T-helper 17 cell (primary cell): ENCODE measurements around the gene GAS2L1. TPM values are rescaled to one million over a fixed set of nuclear protein-coding genes. Genes with fewer than 3 reads are reported as not detected.
A peak's percentile ranks its signal among the peaks of the same experiment; 100 is the strongest.

ENCODE experiments used
- ATAC-seq: fragments of 150-1000 bp; cut with Tn5 transposase; 2 replicates; pipeline ENCODE4 v1.10.0; 2021; ENCODE audit warnings: mild to moderate bottlenecking, moderate library complexity
- DNase-seq, 3 donors: peaks; one replicate each; pipeline versions ENCODE4 v3.0.0 to v3.0.0-alpha.2; 2020 to 2021
- H3K9me3 ChIP-seq: one replicate; pipeline ENCODE4 v1.7.0; 2013; ENCODE audit warnings: low read length, mild to moderate bottlenecking; ENCODE audit not compliant: control insufficient read depth, poor library complexity, severe bottlenecking
- H3K27ac Mint-ChIP-seq: one replicate; pipeline ENCODE4 v1.8.0; 2022; ENCODE audit warnings: mild to moderate bottlenecking, moderate library complexity, mixed read lengths
- H3K27me3 Mint-ChIP-seq: one replicate; pipeline ENCODE4 v1.8.0; 2022; ENCODE audit warnings: mixed read lengths
- H3K36me3 Mint-ChIP-seq: one replicate; pipeline ENCODE4 v1.8.0; 2022; ENCODE audit warnings: low read depth, mixed read lengths
- H3K4me1 Mint-ChIP-seq: one replicate; pipeline ENCODE4 v1.8.0; 2022; ENCODE audit warnings: mild to moderate bottlenecking, mixed read lengths
- H3K4me3 Mint-ChIP-seq: one replicate; pipeline ENCODE4 v1.8.0; 2022; ENCODE audit warnings: mild to moderate bottlenecking, moderate library complexity, mixed read lengths
- total RNA-seq, 4 donors: library from RNA in 2 of 4; stranded (reverse) in 2 of 4; gene quantifications; one replicate each; pipeline ENCODE4 v1.2.3 and lab custom pipeline; 2022 to 2026

The GAS2L1 gene
- total RNA-seq, 2 donors from 2014 or later = 2.5 to 32.6 TPM

- peaks cover 5% of the 10 kb centered on the region for H3K36me3 Mint-ChIP-seq
- H3K4me1 Mint-ChIP-seq = peaks cover 48% of the 10 kb centered on the region
- H3K27ac Mint-ChIP-seq = peak within 1 kb of the TSS; percentile 100
- peak within 1 kb of the TSS; percentile 99 for H3K4me3 Mint-ChIP-seq
- no peaks in the 10 kb centered on the region for H3K9me3 ChIP-seq
- peak; percentile 91 to 97 (median 92) for DNase-seq
- peak; percentile 93 for ATAC-seq
- H3K27me3 Mint-ChIP-seq = no peaks in the 10 kb centered on the region
Measured at GRCh38 chr22:29267858-29268510, 38.5 kb upstream of the GAS2L1 start, which contains the start of the genes EWSR1 and RHBDD3. Gene EWSR1, plus strand, starts transcription at chr22:29268268. Its CDS starts 69 bp downstream, at chr22:29268337. Gene RHBDD3, minus strand, starts transcription at chr22:29267981. Its CDS starts 2,355 bp downstream, at chr22:29265626.

- Mint-ChIP-seq H3K27me3 (no peaks in the 10 kb centered on the region), H3K36me3 (peaks cover 9% of the 10 kb centered on the region)
Measured at GRCh38 chr22:29268511-29269229, 37.8 kb upstream of the GAS2L1 start.

GRCh38 chr22:29269230-29269604 is 37.2 kb upstream of the GAS2L1 start:
- peak overlapping the region; percentile 100 for H3K27ac Mint-ChIP-seq
- peaks cover 9% of the 10 kb centered on the region for H3K36me3 Mint-ChIP-seq
- no peak for DNase-seq
- H3K4me1 Mint-ChIP-seq = peaks cover 55% of the 10 kb centered on the region
- H3K9me3 ChIP-seq = no peaks in the 10 kb centered on the region
- H3K27me3 Mint-ChIP-seq = no peaks in the 10 kb centered on the region
- ATAC-seq = no peak
- peak overlapping the region; percentile 99 for H3K4me3 Mint-ChIP-seq

More at GRCh38 chr22:29268511-29269229, 37.8 kb upstream of the GAS2L1 start:
- Mint-ChIP-seq H3K4me1 (peaks cover 55% of the 10 kb centered on the region), H3K4me3 (peak overlapping the region; percentile 99), H3K27ac (peak overlapping the region; percentile 100)
- H3K9me3 ChIP-seq = no peaks in the 10 kb centered on the region
- DNase-seq (peak in 2 of 3 donors; percentile 20 to 31), ATAC-seq (peak; percentile 15)

- DNase-seq = no peak
- Mint-ChIP-seq H3K4me1 (peaks cover 57% of the 10 kb centered on the region), H3K36me3 (peaks cover 9% of the 10 kb centered on the region), H3K27ac (peak overlapping the region; percentile 100), H3K27me3 (no peaks in the 10 kb centered on the region), H3K4me3 (peak overlapping the region; percentile 99)
- H3K9me3 ChIP-seq = no peaks in the 10 kb centered on the region
- ATAC-seq = no peak
Measured at GRCh38 chr22:29269731-29270474, 36.5 kb upstream of the GAS2L1 start.

GRCh38 chr22:29270475-29271271 is 35.8 kb upstream of the GAS2L1 start:
- ATAC-seq (no peak), DNase-seq (no peak)
- Mint-ChIP-seq H3K27me3 (no peaks in the 10 kb centered on the region), H3K4me1 (peaks cover 58% of the 10 kb centered on the region), H3K36me3 (peaks cover 9% of the 10 kb centered on the region), H3K27ac (peak overlapping the region; percentile 100), H3K4me3 (peak overlapping the region; percentile 99)
- no peaks in the 10 kb centered on the region for H3K9me3 ChIP-seq

GRCh38 chr22:29272624-29273023 is 33.8 kb upstream of the GAS2L1 start:
- Mint-ChIP-seq H3K27me3 (no peaks in the 10 kb centered on the region), H3K27ac (peak overlapping the region; percentile 74), H3K4me3 (peak overlapping the region; percentile 81), H3K36me3 (peaks cover 14% of the 10 kb centered on the region), H3K4me1 (peaks cover 59% of the 10 kb centered on the region)
- ATAC-seq (no peak), DNase-seq (no peak)
- no peaks in the 10 kb centered on the region for H3K9me3 ChIP-seq

- H3K36me3 Mint-ChIP-seq = peaks cover 16% of the 10 kb centered on the region
- no peak overlapping the region for H3K4me3 Mint-ChIP-seq
- no peak for DNase-seq
- ATAC-seq = no peak
- peak overlapping the region; percentile 89 for H3K27ac Mint-ChIP-seq
- no peaks in the 10 kb centered on the region for H3K9me3 ChIP-seq
- peaks cover 54% of the 10 kb centered on the region for H3K4me1 Mint-ChIP-seq
- H3K27me3 Mint-ChIP-seq = no peaks in the 10 kb centered on the region
Measured at GRCh38 chr22:29275167-29275566, 31.3 kb upstream of the GAS2L1 start.

- no peaks in the 10 kb centered on the region for H3K27me3 Mint-ChIP-seq
- peak overlapping the region; percentile 89 for H3K27ac Mint-ChIP-seq
- no peak for DNase-seq
- H3K9me3 ChIP-seq = no peaks in the 10 kb centered on the region
- ATAC-seq = no peak
- peak overlapping the region; percentile 41 for H3K4me3 Mint-ChIP-seq
- peaks cover 16% of the 10 kb centered on the region for H3K36me3 Mint-ChIP-seq
- peaks cover 46% of the 10 kb centered on the region for H3K4me1 Mint-ChIP-seq
Measured at GRCh38 chr22:29275819-29276565, 30.5 kb upstream of the GAS2L1 start.

GRCh38 chr22:29277927-29278326 is 28.5 kb upstream of the GAS2L1 start:
- ATAC-seq = no peak
- H3K9me3 ChIP-seq = no peaks in the 10 kb centered on the region
- Mint-ChIP-seq H3K4me1 (peaks cover 37% of the 10 kb centered on the region), H3K27me3 (no peaks in the 10 kb centered on the region), H3K36me3 (peaks cover 16% of the 10 kb centered on the region), H3K27ac (no peak overlapping the region), H3K4me3 (no peak overlapping the region)
- DNase-seq = no peak

GRCh38 chr22:29284196-29284595 is 22.3 kb upstream of the GAS2L1 start:
- H3K4me3 Mint-ChIP-seq = no peak overlapping the region
- H3K27ac Mint-ChIP-seq = no peak overlapping the region
- H3K27me3 Mint-ChIP-seq = no peaks in the 10 kb centered on the region
- H3K36me3 Mint-ChIP-seq = peaks cover 2% of the 10 kb centered on the region
- ATAC-seq = no peak
- H3K4me1 Mint-ChIP-seq = peaks cover 22% of the 10 kb centered on the region
- no peak for DNase-seq
- H3K9me3 ChIP-seq = no peaks in the 10 kb centered on the region

- Mint-ChIP-seq H3K27me3 (no peaks in the 10 kb centered on the region), H3K4me3 (no peak overlapping the region), H3K4me1 (peaks cover 23% of the 10 kb centered on the region), H3K27ac (no peak overlapping the region), H3K36me3 (peaks cover 2% of the 10 kb centered on the region)
- H3K9me3 ChIP-seq = no peaks in the 10 kb centered on the region
- no peak for DNase-seq
- no peak for ATAC-seq
Measured at GRCh38 chr22:29288837-29289236, 17.6 kb upstream of the GAS2L1 start.

- Mint-ChIP-seq H3K27ac (no peak overlapping the region), H3K4me1 (peaks cover 18% of the 10 kb centered on the region), H3K4me3 (no peak overlapping the region), H3K27me3 (no peaks in the 10 kb centered on the region), H3K36me3 (peaks cover 2% of the 10 kb centered on the region)
- DNase-seq = no peak
- H3K9me3 ChIP-seq = no peaks in the 10 kb centered on the region
- ATAC-seq = no peak
Measured at GRCh38 chr22:29290061-29290460, 16.4 kb upstream of the GAS2L1 start.
